NCI-H510A (cell line): Measurements from ENCODE around the gene FAM222B.

Experiments
- DNase-seq: peaks from one replicate; lab custom pipeline; 2025; lab: John Stamatoyannopoulos, UW

Gene FAM222B

GRCh38 chr17:28712032-28712704, 130.4 kb downstream of the FAM222B start:
- no peak for DNase-seq

GRCh38 chr17:28711723-28712031, 130.9 kb downstream of the FAM222B start, which contains the start of gene PROCA1:
Gene PROCA1 (minus strand): TSS chr17:28711888. CDS start chr17:28711660, 228 bp downstream.
- DNase-seq: no peak

- peak; percentile 94 for DNase-seq
Observed at GRCh38 chr17:28710861-28711722, 131.5 kb downstream of the FAM222B start.

- no peak for DNase-seq
Observed at GRCh38 chr17:28707339-28707720, 135.3 kb downstream of the FAM222B start.

GRCh38 chr17:28706471-28707338, 135.9 kb downstream of the FAM222B start:
- no peak for DNase-seq
